HG02938 (cell line): ENCODE data around the gene PROX1.

Source experiments
- ATAC-seq: cut with Tn5 transposase; IDR thresholded peaks from one replicate; pipeline ENCODE4 v1.9.1; 2021; ENCODE audit warnings: mild to moderate bottlenecking, moderate library complexity; ENCODE audit not compliant: unreplicated experiment

PROX1 gene

GRCh38 chr1:213997038-213997771 lies 9.4 kb downstream of the PROX1 start:
- no peak for ATAC-seq

GRCh38 chr1:213997772-213998107 lies 10.0 kb downstream of the PROX1 start:
- no peak for ATAC-seq

GRCh38 chr1:213998785-213999184 lies 11.0 kb downstream of the PROX1 start:
- no peak for ATAC-seq

GRCh38 chr1:213999732-214000131 lies 12.0 kb downstream of the PROX1 start:
- ATAC-seq = no peak

- ATAC-seq = no peak
These were observed 14.3 kb downstream of the PROX1 start for GRCh38 chr1:214002060-214002459.

- ATAC-seq = no peak
These were observed 14.7 kb downstream of the PROX1 start for GRCh38 chr1:214002472-214002871.

GRCh38 chr1:214003233-214003632 lies 15.5 kb downstream of the PROX1 start:
- no peak for ATAC-seq

GRCh38 chr1:214004014-214004413 lies 16.2 kb downstream of the PROX1 start:
- no peak for ATAC-seq

- ATAC-seq = no peak
These were observed 17.0 kb downstream of the PROX1 start for GRCh38 chr1:214004795-214005194.

GRCh38 chr1:214005708-214006107 lies 17.9 kb downstream of the PROX1 start:
- ATAC-seq = no peak

- no peak for ATAC-seq
These were observed 19.1 kb downstream of the PROX1 start for GRCh38 chr1:214006845-214007244.

- no peak for ATAC-seq
These were observed 20.6 kb downstream of the PROX1 start for GRCh38 chr1:214008347-214008746.

- no peak for ATAC-seq
These were observed 21.1 kb downstream of the PROX1 start for GRCh38 chr1:214008791-214009422.

GRCh38 chr1:214009423-214010196 lies 21.8 kb downstream of the PROX1 start:
- no peak for ATAC-seq

- no peak for ATAC-seq
These were observed 22.4 kb downstream of the PROX1 start for GRCh38 chr1:214010197-214010573.

GRCh38 chr1:214010717-214011116 lies 22.9 kb downstream of the PROX1 start:
- no peak for ATAC-seq

- ATAC-seq = no peak
These were observed 24.6 kb downstream of the PROX1 start for GRCh38 chr1:214012418-214012817.

GRCh38 chr1:214013614-214014377 lies 26.0 kb downstream of the PROX1 start:
- ATAC-seq = no peak

- ATAC-seq = no peak
These were observed 27.0 kb downstream of the PROX1 start for GRCh38 chr1:214014730-214015129.

- no peak for ATAC-seq
These were observed 29.6 kb downstream of the PROX1 start for GRCh38 chr1:214017191-214017982.
